HepG2 (cell line): Measurements from ENCODE around the gene TGM2. TPM values are rescaled to one million over a fixed set of nuclear protein-coding genes. Genes with fewer than 3 reads are reported as not detected.

Experiments used
- ARHGAP35 ChIP-seq: sonication (generic); formaldehyde crosslinking; IDR thresholded peaks from 2 replicates; pipeline ENCODE4 v1.9.0; 2022; ENCODE audit warnings: mild to moderate bottlenecking, inconsistent platforms, moderate library complexity, missing genetic modification reagents, borderline replicate concordance
- DNMT3B ChIP-seq: conservative IDR thresholded peaks from 2 replicates; pipeline ENCODE4 v1.6.1; 2016; ENCODE audit warnings: missing biosample characterization, control low read depth
- ETV5 ChIP-seq: IDR thresholded peaks from 2 replicates; pipeline ENCODE4 v1.6.1; 2018; ENCODE audit warnings: missing biosample characterization, missing genetic modification reagents, inconsistent platforms, borderline replicate concordance
- ISL2 ChIP-seq: sonication (generic); formaldehyde crosslinking; IDR thresholded peaks from 2 replicates; pipeline ENCODE4 v1.5.0; 2020; ENCODE audit warnings: missing genetic modification reagents
- KDM5B ChIP-seq: sonication (generic); formaldehyde crosslinking; IDR thresholded peaks from 2 replicates; pipeline ENCODE4 v1.4.0; 2020; ENCODE audit warnings: missing genetic modification reagents, mild to moderate bottlenecking, borderline replicate concordance
- KLF16 ChIP-seq, 2 experiments: sonication (generic) in 1 of 2; formaldehyde crosslinking in 1 of 2; IDR thresholded peaks; 2 replicates each; pipeline versions ENCODE4 v1.6.1 to v1.8.0; 2016 to 2023; ENCODE audit warnings: missing genetic modification reagents in 2 of 2, missing compliant biosample characterization in 1 of 2
- MATR3 ChIP-seq: sonication (generic); formaldehyde crosslinking; IDR thresholded peaks from 2 replicates; pipeline ENCODE4 v1.4.0; 2020; ENCODE audit warnings: missing genetic modification reagents
- POLR2G ChIP-seq: fragments of 200-400 bp; formaldehyde crosslinking; IDR thresholded peaks from 2 replicates; pipeline ENCODE4 v1.6.1; 2018; ENCODE audit warnings: mild to moderate bottlenecking, low read depth, low read length, moderate library complexity
- SNRNP70 ChIP-seq: fragments of 200-400 bp; formaldehyde crosslinking; IDR thresholded peaks from 2 replicates; pipeline ENCODE4 v1.6.1; 2017; ENCODE audit warnings: mild to moderate bottlenecking, low read depth, low read length, moderate library complexity
- ZFP41 ChIP-seq: sonication (generic); formaldehyde crosslinking; IDR thresholded peaks from 2 replicates; pipeline ENCODE4 v1.4.0; 2020; ENCODE audit warnings: mild to moderate bottlenecking, missing genetic modification reagents, borderline replicate concordance
- ZNF713 ChIP-seq: sonication (generic); formaldehyde crosslinking; IDR thresholded peaks from 2 replicates; pipeline ENCODE4 v1.4.0; 2020; ENCODE audit warnings: mild to moderate bottlenecking, missing genetic modification reagents
- ZNF788 ChIP-seq: sonication (generic); formaldehyde crosslinking; IDR thresholded peaks from 2 replicates; pipeline ENCODE4 v1.5.0; 2020; ENCODE audit warnings: mild to moderate bottlenecking, missing genetic modification reagents, borderline replicate concordance
- ZNF839 ChIP-seq: sonication (generic); formaldehyde crosslinking; IDR thresholded peaks from 2 replicates; pipeline ENCODE4 v1.4.0; 2020; ENCODE audit warnings: missing genetic modification reagents, mild to moderate bottlenecking, borderline replicate concordance
- ZSCAN22 ChIP-seq: sonication (generic); formaldehyde crosslinking; IDR thresholded peaks from 2 replicates; pipeline ENCODE4 v1.4.0; 2020; ENCODE audit warnings: mild to moderate bottlenecking, missing genetic modification reagents
- polyA plus RNA-seq, 8 experiments: library from polyadenylated mRNA; depleted of rRNA in 3 of 8; stranded (reverse) in 7 of 8; unstranded in 1 of 8; fragments of >200 nt; fragmentation: Illumina TruSeq in 4 of 8; extraction: Trizol in 4 of 8; gene quantifications; 2 replicates each; pipeline versions ENCODE4 v1.2.1 to v1.2.3, GENCODE V29; 2011 to 2016; ENCODE audit warnings: low read depth in 4 of 8, missing spikeins in 1 of 8, mixed read lengths in 1 of 8; ENCODE audit not compliant: insufficient read depth in 1 of 8
- total RNA-seq, 5 experiments: library from RNA; depleted of rRNA; stranded (reverse); fragments of >200 nt; fragmentation: Illumina TruSeq; extraction: Trizol; gene quantifications; 2 replicates each; pipeline ENCODE4 v1.2.3, GENCODE V29; 2016; ENCODE audit warnings: low read depth in 1 of 5
- TF ChIP-seq, protein P1 (sequence below): sonication (generic); formaldehyde crosslinking; IDR thresholded peaks from 2 replicates; pipeline ENCODE4 v1.4.0; 2020; ENCODE audit warnings: missing genetic modification reagents
- TF ChIP-seq, protein P2 (sequence below), 2 experiments: sonication (generic) in 1 of 2; formaldehyde crosslinking in 1 of 2; IDR thresholded peaks; 2 replicates each; pipeline versions ENCODE4 v1.4.0 to v1.6.1; 2018 to 2020; ENCODE audit warnings: missing genetic modification reagents in 2 of 2, borderline replicate concordance in 1 of 2, low read depth in 1 of 2, mild to moderate bottlenecking in 1 of 2, missing biosample characterization in 1 of 2
- TF ChIP-seq, protein P3 (sequence below): IDR thresholded peaks from 2 replicates; pipeline ENCODE4 v1.6.1; 2016; ENCODE audit warnings: missing compliant biosample characterization, missing genetic modification reagents, borderline replicate concordance
- TF ChIP-seq, protein P4 (sequence below): sonication (generic); formaldehyde crosslinking; conservative IDR thresholded peaks from 2 replicates; pipeline ENCODE4 v1.8.0; 2022; ENCODE audit warnings: missing genetic modification reagents
- TF ChIP-seq, protein P5 (sequence below): sonication (generic); formaldehyde crosslinking; IDR thresholded peaks from 2 replicates; pipeline ENCODE4 v1.4.0; 2020; ENCODE audit warnings: missing genetic modification reagents, mild to moderate bottlenecking, borderline replicate concordance

TGM2 gene
- total and polyA plus RNA-seq, 2 of the 13 experiments (the other 11 are each of a cell fraction or from before 2014, with no cell fraction given) = 4.2 to 46.4 TPM

DNA sequence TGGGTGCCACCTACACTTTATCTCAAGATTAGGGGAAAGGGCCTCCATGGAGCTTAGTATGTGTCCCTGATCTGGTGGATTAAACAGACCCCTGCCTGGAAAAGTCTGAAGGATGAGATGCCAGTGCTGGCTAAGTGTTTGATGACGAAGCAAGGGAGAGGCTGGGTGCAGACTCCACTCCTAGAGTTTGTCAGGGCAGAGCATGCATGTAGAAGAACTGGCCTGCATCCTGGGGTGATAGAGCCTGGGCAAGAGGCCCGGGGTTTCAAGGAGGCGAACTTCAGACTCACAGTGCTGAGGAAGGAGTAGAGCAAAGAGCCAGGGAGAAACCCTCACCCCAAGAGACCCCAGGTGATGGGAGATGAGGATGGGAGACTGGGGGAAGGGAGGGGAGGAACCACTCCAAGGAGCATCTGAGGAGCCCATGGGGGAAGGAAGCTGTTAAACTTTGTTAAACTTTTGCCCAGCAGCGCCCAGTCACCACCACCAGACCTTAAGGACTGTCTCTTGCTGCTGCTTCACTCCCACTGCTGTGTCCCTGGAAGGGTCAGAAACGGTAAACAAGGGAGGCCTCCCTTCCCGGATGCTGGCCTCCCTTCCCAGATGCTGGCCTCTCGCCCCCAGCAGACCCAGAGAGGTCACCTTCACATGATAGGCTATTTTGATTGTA is 69.9 kb downstream of the TGM2 start (continued):
- TF ChIP-seq, protein P1, sequence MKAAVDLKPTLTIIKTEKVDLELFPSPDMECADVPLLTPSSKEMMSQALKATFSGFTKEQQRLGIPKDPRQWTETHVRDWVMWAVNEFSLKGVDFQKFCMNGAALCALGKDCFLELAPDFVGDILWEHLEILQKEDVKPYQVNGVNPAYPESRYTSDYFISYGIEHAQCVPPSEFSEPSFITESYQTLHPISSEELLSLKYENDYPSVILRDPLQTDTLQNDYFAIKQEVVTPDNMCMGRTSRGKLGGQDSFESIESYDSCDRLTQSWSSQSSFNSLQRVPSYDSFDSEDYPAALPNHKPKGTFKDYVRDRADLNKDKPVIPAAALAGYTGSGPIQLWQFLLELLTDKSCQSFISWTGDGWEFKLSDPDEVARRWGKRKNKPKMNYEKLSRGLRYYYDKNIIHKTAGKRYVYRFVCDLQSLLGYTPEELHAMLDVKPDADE = no peak
- TF ChIP-seq DNMT3B (CRISPR knock-in tag) (no peak), ISL2 (CRISPR knock-in tag) (no peak), SNRNP70 (no peak), ZNF839 (no peak), POLR2G (no peak), KDM5B (no peak), ZNF713 (CRISPR knock-in tag) (no peak), ZNF788 (no peak), KLF16 (CRISPR knock-in tag; IDR thresholded peaks at IDR 0.05) (peak in 1 of 2 experiments; percentile 40; a peak in 1 of 4 replicates), ARHGAP35 (CRISPR knock-in tag) (no peak), ZSCAN22 (CRISPR knock-in tag) (no peak), MATR3 (CRISPR knock-in tag) (no peak), ZFP41 (CRISPR knock-in tag) (0 out of 2 replicates have a peak, but pooled peaks have one; percentile 40), ETV5 (CRISPR knock-in tag) (peak; percentile 55; the same call in 1 of the 2 replicates)
- TF ChIP-seq, protein P2, sequence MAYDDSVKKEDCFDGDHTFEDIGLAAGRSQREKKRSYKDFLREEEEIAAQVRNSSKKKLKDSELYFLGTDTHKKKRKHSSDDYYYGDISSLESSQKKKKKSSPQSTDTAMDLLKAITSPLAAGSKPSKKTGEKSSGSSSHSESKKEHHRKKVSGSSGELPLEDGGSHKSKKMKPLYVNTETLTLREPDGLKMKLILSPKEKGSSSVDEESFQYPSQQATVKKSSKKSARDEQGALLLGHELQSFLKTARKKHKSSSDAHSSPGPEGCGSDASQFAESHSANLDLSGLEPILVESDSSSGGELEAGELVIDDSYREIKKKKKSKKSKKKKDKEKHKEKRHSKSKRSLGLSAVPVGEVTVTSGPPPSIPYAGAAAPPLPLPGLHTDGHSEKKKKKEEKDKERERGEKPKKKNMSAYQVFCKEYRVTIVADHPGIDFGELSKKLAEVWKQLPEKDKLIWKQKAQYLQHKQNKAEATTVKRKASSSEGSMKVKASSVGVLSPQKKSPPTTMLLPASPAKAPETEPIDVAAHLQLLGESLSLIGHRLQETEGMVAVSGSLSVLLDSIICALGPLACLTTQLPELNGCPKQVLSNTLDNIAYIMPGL (CRISPR knock-in tag; IDR thresholded peaks at IDR 0.05; ENCODE audit: borderline replicate concordance in 1 of 2, low read depth in 1 of 2) = no peak
- TF ChIP-seq, protein P3, sequence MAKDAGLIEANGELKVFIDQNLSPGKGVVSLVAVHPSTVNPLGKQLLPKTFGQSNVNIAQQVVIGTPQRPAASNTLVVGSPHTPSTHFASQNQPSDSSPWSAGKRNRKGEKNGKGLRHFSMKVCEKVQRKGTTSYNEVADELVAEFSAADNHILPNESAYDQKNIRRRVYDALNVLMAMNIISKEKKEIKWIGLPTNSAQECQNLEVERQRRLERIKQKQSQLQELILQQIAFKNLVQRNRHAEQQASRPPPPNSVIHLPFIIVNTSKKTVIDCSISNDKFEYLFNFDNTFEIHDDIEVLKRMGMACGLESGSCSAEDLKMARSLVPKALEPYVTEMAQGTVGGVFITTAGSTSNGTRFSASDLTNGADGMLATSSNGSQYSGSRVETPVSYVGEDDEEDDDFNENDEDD (CRISPR knock-in tag) = no peak
- TF ChIP-seq, protein P4, sequence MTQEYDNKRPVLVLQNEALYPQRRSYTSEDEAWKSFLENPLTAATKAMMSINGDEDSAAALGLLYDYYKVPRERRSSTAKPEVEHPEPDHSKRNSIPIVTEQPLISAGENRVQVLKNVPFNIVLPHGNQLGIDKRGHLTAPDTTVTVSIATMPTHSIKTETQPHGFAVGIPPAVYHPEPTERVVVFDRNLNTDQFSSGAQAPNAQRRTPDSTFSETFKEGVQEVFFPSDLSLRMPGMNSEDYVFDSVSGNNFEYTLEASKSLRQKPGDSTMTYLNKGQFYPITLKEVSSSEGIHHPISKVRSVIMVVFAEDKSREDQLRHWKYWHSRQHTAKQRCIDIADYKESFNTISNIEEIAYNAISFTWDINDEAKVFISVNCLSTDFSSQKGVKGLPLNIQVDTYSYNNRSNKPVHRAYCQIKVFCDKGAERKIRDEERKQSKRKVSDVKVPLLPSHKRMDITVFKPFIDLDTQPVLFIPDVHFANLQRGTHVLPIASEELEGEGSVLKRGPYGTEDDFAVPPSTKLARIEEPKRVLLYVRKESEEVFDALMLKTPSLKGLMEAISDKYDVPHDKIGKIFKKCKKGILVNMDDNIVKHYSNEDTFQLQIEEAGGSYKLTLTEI (CRISPR knock-in tag) = no peak
- TF ChIP-seq, protein P5, sequence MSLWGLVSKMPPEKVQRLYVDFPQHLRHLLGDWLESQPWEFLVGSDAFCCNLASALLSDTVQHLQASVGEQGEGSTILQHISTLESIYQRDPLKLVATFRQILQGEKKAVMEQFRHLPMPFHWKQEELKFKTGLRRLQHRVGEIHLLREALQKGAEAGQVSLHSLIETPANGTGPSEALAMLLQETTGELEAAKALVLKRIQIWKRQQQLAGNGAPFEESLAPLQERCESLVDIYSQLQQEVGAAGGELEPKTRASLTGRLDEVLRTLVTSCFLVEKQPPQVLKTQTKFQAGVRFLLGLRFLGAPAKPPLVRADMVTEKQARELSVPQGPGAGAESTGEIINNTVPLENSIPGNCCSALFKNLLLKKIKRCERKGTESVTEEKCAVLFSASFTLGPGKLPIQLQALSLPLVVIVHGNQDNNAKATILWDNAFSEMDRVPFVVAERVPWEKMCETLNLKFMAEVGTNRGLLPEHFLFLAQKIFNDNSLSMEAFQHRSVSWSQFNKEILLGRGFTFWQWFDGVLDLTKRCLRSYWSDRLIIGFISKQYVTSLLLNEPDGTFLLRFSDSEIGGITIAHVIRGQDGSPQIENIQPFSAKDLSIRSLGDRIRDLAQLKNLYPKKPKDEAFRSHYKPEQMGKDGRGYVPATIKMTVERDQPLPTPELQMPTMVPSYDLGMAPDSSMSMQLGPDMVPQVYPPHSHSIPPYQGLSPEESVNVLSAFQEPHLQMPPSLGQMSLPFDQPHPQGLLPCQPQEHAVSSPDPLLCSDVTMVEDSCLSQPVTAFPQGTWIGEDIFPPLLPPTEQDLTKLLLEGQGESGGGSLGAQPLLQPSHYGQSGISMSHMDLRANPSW (CRISPR knock-in tag) = no peak
